ENCODE data around the gene ASL.

DNA sequence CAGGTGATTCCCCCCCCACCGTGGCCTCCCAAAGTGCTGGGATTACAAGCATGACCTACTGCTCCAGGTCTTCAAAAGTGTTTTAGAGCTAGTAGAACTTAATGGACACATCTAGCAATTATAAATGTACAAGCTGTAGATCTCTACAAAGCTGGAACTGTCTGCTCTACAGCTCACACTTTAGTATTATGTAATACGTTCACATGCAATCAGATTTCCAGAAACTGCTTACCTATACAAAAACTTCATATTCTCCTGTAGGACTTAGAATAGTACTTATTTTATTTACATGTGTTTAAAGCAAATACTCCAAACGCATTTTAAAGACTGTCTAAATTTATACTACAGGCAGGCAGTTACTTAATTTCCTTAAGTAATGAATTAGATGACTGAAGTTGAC, 39.2 kb upstream of the ASL start:
- TF ChIP-seq, protein P1, sequence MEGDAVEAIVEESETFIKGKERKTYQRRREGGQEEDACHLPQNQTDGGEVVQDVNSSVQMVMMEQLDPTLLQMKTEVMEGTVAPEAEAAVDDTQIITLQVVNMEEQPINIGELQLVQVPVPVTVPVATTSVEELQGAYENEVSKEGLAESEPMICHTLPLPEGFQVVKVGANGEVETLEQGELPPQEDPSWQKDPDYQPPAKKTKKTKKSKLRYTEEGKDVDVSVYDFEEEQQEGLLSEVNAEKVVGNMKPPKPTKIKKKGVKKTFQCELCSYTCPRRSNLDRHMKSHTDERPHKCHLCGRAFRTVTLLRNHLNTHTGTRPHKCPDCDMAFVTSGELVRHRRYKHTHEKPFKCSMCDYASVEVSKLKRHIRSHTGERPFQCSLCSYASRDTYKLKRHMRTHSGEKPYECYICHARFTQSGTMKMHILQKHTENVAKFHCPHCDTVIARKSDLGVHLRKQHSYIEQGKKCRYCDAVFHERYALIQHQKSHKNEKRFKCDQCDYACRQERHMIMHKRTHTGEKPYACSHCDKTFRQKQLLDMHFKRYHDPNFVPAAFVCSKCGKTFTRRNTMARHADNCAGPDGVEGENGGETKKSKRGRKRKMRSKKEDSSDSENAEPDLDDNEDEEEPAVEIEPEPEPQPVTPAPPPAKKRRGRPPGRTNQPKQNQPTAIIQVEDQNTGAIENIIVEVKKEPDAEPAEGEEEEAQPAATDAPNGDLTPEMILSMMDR (IDR thresholded peaks at IDR 0.05; ENCODE audit: low read depth, low read length, missing input control), result no peak
- TF ChIP-seq, protein P2, sequence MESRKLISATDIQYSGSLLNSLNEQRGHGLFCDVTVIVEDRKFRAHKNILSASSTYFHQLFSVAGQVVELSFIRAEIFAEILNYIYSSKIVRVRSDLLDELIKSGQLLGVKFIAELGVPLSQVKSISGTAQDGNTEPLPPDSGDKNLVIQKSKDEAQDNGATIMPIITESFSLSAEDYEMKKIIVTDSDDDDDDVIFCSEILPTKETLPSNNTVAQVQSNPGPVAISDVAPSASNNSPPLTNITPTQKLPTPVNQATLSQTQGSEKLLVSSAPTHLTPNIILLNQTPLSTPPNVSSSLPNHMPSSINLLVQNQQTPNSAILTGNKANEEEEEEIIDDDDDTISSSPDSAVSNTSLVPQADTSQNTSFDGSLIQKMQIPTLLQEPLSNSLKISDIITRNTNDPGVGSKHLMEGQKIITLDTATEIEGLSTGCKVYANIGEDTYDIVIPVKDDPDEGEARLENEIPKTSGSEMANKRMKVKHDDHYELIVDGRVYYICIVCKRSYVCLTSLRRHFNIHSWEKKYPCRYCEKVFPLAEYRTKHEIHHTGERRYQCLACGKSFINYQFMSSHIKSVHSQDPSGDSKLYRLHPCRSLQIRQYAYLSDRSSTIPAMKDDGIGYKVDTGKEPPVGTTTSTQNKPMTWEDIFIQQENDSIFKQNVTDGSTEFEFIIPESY (IDR thresholded peaks at IDR 0.05), result no peak
- no peak for TF ChIP-seq TAF1 (conservative IDR thresholded peaks at IDR 0.05)
- no peak for TF ChIP-seq GABPA (IDR thresholded peaks at IDR 0.05 in 1 of 2, conservative IDR thresholded peaks at IDR 0.05 in 1 of 2)
- TF ChIP-seq, protein P3, sequence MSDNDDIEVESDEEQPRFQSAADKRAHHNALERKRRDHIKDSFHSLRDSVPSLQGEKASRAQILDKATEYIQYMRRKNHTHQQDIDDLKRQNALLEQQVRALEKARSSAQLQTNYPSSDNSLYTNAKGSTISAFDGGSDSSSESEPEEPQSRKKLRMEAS (IDR thresholded peaks at IDR 0.05), result no peak
- TF ChIP-seq, protein P4, sequence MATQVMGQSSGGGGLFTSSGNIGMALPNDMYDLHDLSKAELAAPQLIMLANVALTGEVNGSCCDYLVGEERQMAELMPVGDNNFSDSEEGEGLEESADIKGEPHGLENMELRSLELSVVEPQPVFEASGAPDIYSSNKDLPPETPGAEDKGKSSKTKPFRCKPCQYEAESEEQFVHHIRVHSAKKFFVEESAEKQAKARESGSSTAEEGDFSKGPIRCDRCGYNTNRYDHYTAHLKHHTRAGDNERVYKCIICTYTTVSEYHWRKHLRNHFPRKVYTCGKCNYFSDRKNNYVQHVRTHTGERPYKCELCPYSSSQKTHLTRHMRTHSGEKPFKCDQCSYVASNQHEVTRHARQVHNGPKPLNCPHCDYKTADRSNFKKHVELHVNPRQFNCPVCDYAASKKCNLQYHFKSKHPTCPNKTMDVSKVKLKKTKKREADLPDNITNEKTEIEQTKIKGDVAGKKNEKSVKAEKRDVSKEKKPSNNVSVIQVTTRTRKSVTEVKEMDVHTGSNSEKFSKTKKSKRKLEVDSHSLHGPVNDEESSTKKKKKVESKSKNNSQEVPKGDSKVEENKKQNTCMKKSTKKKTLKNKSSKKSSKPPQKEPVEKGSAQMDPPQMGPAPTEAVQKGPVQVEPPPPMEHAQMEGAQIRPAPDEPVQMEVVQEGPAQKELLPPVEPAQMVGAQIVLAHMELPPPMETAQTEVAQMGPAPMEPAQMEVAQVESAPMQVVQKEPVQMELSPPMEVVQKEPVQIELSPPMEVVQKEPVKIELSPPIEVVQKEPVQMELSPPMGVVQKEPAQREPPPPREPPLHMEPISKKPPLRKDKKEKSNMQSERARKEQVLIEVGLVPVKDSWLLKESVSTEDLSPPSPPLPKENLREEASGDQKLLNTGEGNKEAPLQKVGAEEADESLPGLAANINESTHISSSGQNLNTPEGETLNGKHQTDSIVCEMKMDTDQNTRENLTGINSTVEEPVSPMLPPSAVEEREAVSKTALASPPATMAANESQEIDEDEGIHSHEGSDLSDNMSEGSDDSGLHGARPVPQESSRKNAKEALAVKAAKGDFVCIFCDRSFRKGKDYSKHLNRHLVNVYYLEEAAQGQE (IDR thresholded peaks at IDR 0.05), result no peak
- TF ChIP-seq JUND (IDR thresholded peaks at IDR 0.05), result no peak
